Psoas muscle (tissue), 8 donors: ENCODE data around the gene SLC26A8. TPM values are rescaled to one million over a fixed set of nuclear protein-coding genes. Genes with fewer than 3 reads are reported as not detected.

Source experiments
- ATAC-seq, 4 donors: fragments of 200-7000 bp; cut with Tn5 transposase; one replicate each; pipeline ENCODE4 v1.9.1; 2020; ENCODE audit warnings: moderate library complexity in 3 of 4, mild to moderate bottlenecking in 2 of 4
- DNase-seq, 2 donors: peaks; one replicate each; pipeline ENCODE4 v3.0.0-alpha.2; 2020
- H3K27ac ChIP-seq: fragments of 200-600 bp; one replicate; pipeline ENCODE4 v1.8.0; 2022
- H3K27me3 ChIP-seq, 3 donors: fragments of 200-600 bp in 1 of 3; one replicate each; pipeline versions ENCODE4 v1.6.1 to v1.8.0; 2013 to 2022; ENCODE audit warnings: low read length in 2 of 3, mild to moderate bottlenecking in 2 of 3, moderate library complexity in 1 of 3; ENCODE audit not compliant: insufficient read depth in 3 of 3
- H3K36me3 ChIP-seq, 2 donors: fragments of 200-600 bp in 1 of 2; one replicate each; pipeline versions ENCODE4 v1.6.1 to v1.8.0; 2013 to 2022; ENCODE audit warnings: low read depth in 1 of 2, mild to moderate bottlenecking in 1 of 2, moderate library complexity in 1 of 2; ENCODE audit not compliant: insufficient read depth in 1 of 2
- H3K4me1 ChIP-seq: fragments of 200-600 bp; one replicate; pipeline ENCODE4 v1.8.0; 2022
- H3K4me3 ChIP-seq: fragments of 200-600 bp; one replicate; pipeline ENCODE4 v1.8.0; 2022; ENCODE audit warnings: mild to moderate bottlenecking
- H3K9me3 ChIP-seq: fragments of 200-600 bp; one replicate; pipeline ENCODE4 v1.8.0; 2022
- WGBS, 3 donors: extraction: QIAGEN DNeasy Blood & Tissue Kit; methylation state at CpG; one replicate each; pipeline versions ENCODE4 v1.1.6 to v1.1.7; 2013; 5-methylcytosine and 5-hydroxymethylcytosine counted together
- intact Hi-C, 2 donors: fragments of 100-400 bp; cut with DNase I; formaldehyde crosslinking; loops; one replicate each; pipeline versions ENCODE4 v1.11.0 to v1.14.2; 2022
- polyA plus RNA-seq, 3 donors: library from polyadenylated mRNA; stranded (reverse); fragments of 200-250 nt; gene quantifications; one replicate each; pipeline ENCODE4 v1.2.3, GENCODE V29; 2013
- total RNA-seq, 4 donors: library from RNA; stranded (reverse); fragmentation: NEBNext Ultra II Directional in 2 of 4; extraction: Animal tissue kit (Norgen Biotek cat#: 25700) in 2 of 4; gene quantifications; one replicate each; pipeline versions ENCODE4 v1.2.1 to v1.2.4, GENCODE V29; 2021 to 2023
- TF ChIP-seq, protein P1 (sequence below): fragments of 200-600 bp; IDR thresholded peaks from one replicate; pipeline ENCODE4 v1.8.0; 2022; ENCODE audit warnings: antibody characterized with exemption
- donor health status: healthy with polysubstance abuse.
- donor health status: DM: no; HTN: no; CAD: no; lungs with moderate emphysema.
- donor health status: Bipolar disorder and iron deficiency.
- donor health status: healthy.
- donor health status: DM: yes; HTN: yes; CAD: no.
- donor health status: DM: no; HTN: no; CAD: no.
- donor health status: DM: no; HTN: no; CAD: no.
- donor health status: DM: yes; HTN: yes; CAD: no.

The SLC26A8 gene
- total and polyA plus RNA-seq, 7 donors = 0.04 to 0.15 TPM; not detected in 5

DNA sequence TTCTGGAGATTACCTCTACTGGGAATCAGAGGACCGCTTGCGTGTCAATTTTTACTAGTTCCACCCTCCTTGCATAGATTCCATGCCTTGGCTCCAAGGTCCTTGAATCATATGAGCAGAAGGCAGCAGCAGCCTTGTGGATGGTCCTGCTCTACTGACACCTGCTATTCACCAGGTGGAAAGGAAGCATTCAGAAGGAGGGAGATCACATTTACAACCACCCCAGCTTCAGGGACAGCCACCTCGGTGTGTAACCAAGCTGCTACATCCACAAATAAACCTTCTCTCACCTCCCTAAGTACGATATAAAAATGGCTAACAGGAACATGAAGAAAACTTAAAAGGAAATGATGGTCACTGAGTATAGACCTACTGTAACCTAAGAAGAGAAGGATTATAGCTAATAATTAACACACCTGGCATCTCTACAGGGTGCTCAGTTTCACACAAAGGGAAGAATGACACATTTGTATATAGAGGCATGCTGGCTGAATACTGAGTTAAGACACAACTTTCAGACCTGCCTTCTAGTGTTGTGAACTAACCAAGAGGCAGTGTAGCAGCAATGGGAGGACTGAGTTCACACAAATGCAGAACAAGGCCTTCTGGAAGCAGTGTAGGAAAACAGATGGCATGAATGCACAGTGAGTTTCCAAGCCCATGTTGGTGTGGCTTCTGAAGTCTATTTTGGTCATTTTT, 57.2 kb downstream of the SLC26A8 start:
- Histone ChIP-seq H3K27me3 (no peaks in the 10 kb centered on the region), H3K4me3 (no peak overlapping the region), H3K9me3 (no peaks in the 10 kb centered on the region), H3K27ac (no peak overlapping the region), H3K4me1 (no peaks in the 10 kb centered on the region), H3K36me3 (no peaks in the 10 kb centered on the region)
- no peak for DNase-seq
- TF ChIP-seq, protein P1, sequence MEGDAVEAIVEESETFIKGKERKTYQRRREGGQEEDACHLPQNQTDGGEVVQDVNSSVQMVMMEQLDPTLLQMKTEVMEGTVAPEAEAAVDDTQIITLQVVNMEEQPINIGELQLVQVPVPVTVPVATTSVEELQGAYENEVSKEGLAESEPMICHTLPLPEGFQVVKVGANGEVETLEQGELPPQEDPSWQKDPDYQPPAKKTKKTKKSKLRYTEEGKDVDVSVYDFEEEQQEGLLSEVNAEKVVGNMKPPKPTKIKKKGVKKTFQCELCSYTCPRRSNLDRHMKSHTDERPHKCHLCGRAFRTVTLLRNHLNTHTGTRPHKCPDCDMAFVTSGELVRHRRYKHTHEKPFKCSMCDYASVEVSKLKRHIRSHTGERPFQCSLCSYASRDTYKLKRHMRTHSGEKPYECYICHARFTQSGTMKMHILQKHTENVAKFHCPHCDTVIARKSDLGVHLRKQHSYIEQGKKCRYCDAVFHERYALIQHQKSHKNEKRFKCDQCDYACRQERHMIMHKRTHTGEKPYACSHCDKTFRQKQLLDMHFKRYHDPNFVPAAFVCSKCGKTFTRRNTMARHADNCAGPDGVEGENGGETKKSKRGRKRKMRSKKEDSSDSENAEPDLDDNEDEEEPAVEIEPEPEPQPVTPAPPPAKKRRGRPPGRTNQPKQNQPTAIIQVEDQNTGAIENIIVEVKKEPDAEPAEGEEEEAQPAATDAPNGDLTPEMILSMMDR = no peak
- 61 to 69% (median 62%) methylated on average over 4 of the region's 4 CpGs for WGBS, 3 donors
- intact Hi-C loops = no loop called here
- ATAC-seq = no peak

DNA sequence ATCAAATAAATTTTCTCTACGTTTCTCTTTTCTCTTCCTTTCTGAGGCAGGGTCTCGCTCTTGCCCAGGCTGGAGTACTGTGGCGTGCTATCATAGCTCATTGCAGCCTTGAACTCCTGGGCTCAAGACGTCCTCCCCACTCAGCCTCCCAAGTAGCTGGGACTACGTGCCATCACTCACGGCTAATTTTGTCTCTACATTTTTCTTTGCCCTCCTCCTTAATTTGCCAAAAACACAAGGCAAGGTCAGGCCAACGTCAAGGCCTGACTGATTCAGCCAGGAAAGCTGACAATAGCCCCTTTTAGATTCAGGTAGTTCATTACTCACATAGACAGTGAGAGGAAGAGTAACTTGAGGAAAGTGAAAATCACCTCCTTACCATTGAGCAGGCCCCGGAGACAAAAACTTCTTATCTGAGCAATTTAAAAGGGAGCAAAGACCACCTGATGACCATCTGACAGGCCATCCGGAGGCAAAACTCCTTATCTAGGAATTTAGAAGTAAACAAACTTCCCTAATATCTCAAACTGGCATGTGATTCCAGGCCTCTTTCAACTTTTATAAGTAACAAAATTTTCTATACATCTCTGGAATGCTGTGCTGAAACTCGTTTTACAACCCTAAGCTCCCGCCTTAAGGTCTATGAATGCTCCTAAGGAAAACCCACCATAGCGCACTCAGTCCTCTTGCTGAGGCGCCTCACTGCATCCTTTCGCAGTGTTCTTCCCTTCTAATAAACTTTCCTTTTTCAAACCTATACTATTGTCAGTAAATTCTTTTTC, 61.5 kb downstream of the SLC26A8 start:
- intact Hi-C loops = no loop called here
- Histone ChIP-seq H3K27me3 (no peaks in the 10 kb centered on the region), H3K4me1 (no peaks in the 10 kb centered on the region), H3K4me3 (no peak overlapping the region), H3K9me3 (no peaks in the 10 kb centered on the region), H3K36me3 (no peaks in the 10 kb centered on the region), H3K27ac (no peak overlapping the region)
- ATAC-seq (no peak), DNase-seq (no peak)
- TF ChIP-seq, protein P1 = no peak
- 82 to 84% (median 84%) methylated on average over 14 of the region's 14 CpGs for WGBS, 3 donors

DNA sequence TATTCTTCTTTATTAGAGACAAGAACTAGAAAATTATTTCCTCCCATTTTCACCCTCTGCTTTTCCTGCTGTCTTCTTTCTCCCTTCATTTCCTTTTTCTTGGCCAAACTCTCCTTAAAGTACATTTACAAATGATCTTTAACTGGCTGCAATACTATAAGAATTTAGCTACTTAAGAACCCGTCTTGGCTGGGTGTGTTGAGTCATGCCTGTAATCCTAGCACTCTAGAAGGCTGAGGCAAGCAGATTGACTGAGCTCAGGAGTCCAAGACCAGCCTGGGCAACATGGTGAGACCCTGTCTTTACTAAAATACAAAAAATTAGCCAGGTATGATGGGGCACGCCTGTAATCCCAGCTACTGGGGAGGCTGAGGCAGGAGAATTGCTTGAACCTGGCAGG, 64.3 kb downstream of the SLC26A8 start:
- H3K27ac ChIP-seq = no peak overlapping the region
- no peaks in the 10 kb centered on the region for H3K9me3 ChIP-seq
- 60 to 75% (median 66%) methylated on average over 2 of the region's 2 CpGs for WGBS, 3 donors
- H3K4me1 ChIP-seq = no peaks in the 10 kb centered on the region
- ATAC-seq (no peak), DNase-seq (no peak)
- no peak overlapping the region for H3K4me3 ChIP-seq
- TF ChIP-seq, protein P1 = no peak
- H3K36me3 ChIP-seq = no peaks in the 10 kb centered on the region
- H3K27me3 ChIP-seq = no peaks in the 10 kb centered on the region
- intact Hi-C loops = no loop called here

DNA sequence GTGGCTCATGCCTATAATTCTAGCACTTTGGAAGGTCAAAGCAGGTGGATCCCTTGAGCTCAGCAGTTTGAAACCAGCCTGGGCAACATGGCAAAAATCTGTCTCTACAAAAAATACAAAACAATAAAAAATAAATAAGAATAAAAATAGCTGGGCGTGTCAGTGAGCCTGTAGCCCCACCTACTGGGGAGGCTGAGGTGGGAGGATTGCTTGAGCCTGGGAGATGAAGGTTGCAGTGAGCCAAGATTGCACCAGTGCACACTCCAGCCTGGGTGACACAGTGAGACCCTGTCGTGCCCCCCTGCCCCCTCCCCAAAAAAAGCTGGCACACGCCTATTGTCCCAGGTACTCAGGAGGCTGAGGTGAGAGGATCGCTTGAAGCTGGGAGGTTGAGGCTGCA, 68.5 kb downstream of the SLC26A8 start:
- 82 to 91% (median 89%) methylated on average over 4 of the region's 4 CpGs for WGBS, 3 donors
- Histone ChIP-seq H3K4me1 (no peaks in the 10 kb centered on the region), H3K9me3 (no peaks in the 10 kb centered on the region), H3K36me3 (no peaks in the 10 kb centered on the region), H3K4me3 (no peak overlapping the region), H3K27ac (no peak overlapping the region), H3K27me3 (no peaks in the 10 kb centered on the region)
- DNase-seq (no peak), ATAC-seq (no peak)
- TF ChIP-seq, protein P1 = peak; percentile 8
- intact Hi-C loops = no loop called here
